Measurements from ENCODE around the gene DGCR6.
"Not testable (repeated sequence)": the region's sequence is repeated elsewhere in the genome, so short reads cannot be mapped to it uniquely, and the experiment has no call there.

- TF ChIP-seq CTCF, POLR2A, POLR2AphosphoS5 (IDR thresholded peaks at IDR 0.05): not testable (repeated sequence)
These were observed 21.7 kb upstream of the DGCR6 start for GRCh38 chr22:18884465-18884864.
